C4-2B (cell line): ENCODE results near the gene STXBP5L.

Experiments
- CTCF ChIP-seq: fragments of 450-650 bp; conservative IDR thresholded peaks from 2 replicates; pipeline ENCODE4 v1.5.1; 2017; ENCODE audit warnings: mild to moderate bottlenecking
- ZFX ChIP-seq: fragments of 450-650 bp; IDR thresholded peaks from 2 replicates; pipeline ENCODE4 v1.6.1; 2017

DNA sequence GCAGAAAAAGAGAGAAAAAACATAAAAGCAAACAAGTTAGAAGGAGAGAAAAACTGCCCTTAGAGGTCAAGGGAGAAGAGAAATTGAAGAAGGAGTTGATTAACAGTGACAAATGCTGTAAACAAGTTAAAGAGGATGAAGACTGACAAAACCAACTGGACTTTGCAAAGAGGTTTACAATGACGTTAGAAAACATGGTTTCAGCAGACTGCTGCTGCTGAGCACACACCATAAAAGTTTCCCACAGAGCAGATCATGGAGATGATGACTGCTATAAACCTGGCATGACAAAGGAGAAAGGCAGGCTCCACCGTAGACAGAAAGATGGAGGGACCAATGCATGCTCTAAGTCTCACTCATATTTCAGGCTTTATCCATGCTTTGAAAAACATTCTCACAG is 559.1 kb downstream of the STXBP5L start:
- TF ChIP-seq CTCF (no peak), ZFX (no peak)
